A673 (cell line): ENCODE results near the gene RBAK. TPM values are rescaled to one million over a fixed set of nuclear protein-coding genes. Genes with fewer than 3 reads are reported as not detected.

ENCODE experiments used
- BruUV-seq: library from RNA; stranded (reverse); fragments of 400-500 nt; replicated peaks from 2 replicates; lab custom pipeline; 2021; lab: Mats Ljungman, UMichigan
- CTCF ChIA-PET: fragments of 300-600 bp; sonication (Branson Sonifier 250); formaldehyde crosslinking; loops from one replicate; lab custom pipeline; 2022; ENCODE audit warnings: antibody characterized with exemption; lab: Charles Lee
- POLR2A ChIA-PET: fragments of 300-600 bp; sonication (Branson Sonifier 250); formaldehyde crosslinking; loops from one replicate; lab custom pipeline; 2022; ENCODE audit warnings: antibody characterized with exemption; ENCODE audit not compliant: low non-redundant PET; lab: Charles Lee
- DNase-seq: peaks from one replicate; pipeline ENCODE4 v3.0.0-alpha.2; 2015; ENCODE audit warnings: low spot score
- H3K27ac ChIP-seq: fragments of 200-600 bp; sonication (generic); 2 replicates; pipeline ENCODE4 v1.5.1; 2016; ENCODE audit warnings: mixed run types, low read depth, mild to moderate bottlenecking, mixed read lengths, antibody characterized with exemption, low read length; ENCODE audit not compliant: poor library complexity, severe bottlenecking
- H3K27me3 ChIP-seq: fragments of 200-600 bp; sonication (generic); replicated peaks from 2 replicates; pipeline ENCODE4 v1.6.1; 2017; ENCODE audit warnings: mixed run types, low read depth, mild to moderate bottlenecking, mixed read lengths, antibody characterized with exemption, low read length; ENCODE audit not compliant: insufficient read depth, poor library complexity
- H3K36me3 ChIP-seq: fragments of 200-600 bp; sonication (generic); 2 replicates; pipeline ENCODE4 v1.6.1; 2016; ENCODE audit warnings: mixed run types, mild to moderate bottlenecking, mixed read lengths, antibody characterized with exemption, low read length; ENCODE audit not compliant: insufficient read depth, poor library complexity, severe bottlenecking
- H3K4me1 ChIP-seq: fragments of 200-600 bp; sonication (generic); 2 replicates; pipeline ENCODE4 v1.6.1; 2017; ENCODE audit warnings: mixed run types, mild to moderate bottlenecking, mixed read lengths, antibody characterized with exemption, low read length; ENCODE audit not compliant: insufficient read depth, poor library complexity, severe bottlenecking
- H3K4me3 ChIP-seq: fragments of 200-600 bp; sonication (generic); 2 replicates; pipeline ENCODE4 v1.5.1; 2016; ENCODE audit warnings: low read depth, mixed run types, mild to moderate bottlenecking, mixed read lengths, low read length; ENCODE audit not compliant: poor library complexity, severe bottlenecking
- H3K9me3 ChIP-seq: fragments of 200-600 bp; sonication (generic); 2 replicates; pipeline ENCODE4 v1.6.1; 2016; ENCODE audit warnings: mixed run types, low read depth, mild to moderate bottlenecking, mixed read lengths, antibody characterized with exemption, low read length; ENCODE audit not compliant: poor library complexity, severe bottlenecking
- EZH2 ChIP-seq: fragments of 200-600 bp; sonication (generic); IDR thresholded peaks from 2 replicates; pipeline ENCODE4 v1.6.1; 2017; ENCODE audit warnings: borderline replicate concordance, low read depth, mild to moderate bottlenecking, mixed read lengths, antibody characterized with exemption, low read length; ENCODE audit not compliant: poor library complexity, severe bottlenecking
- intact Hi-C: fragments of 100-400 bp; cut with micrococcal nuclease; formaldehyde crosslinking; loops from one replicate; pipeline ENCODE4 v1.10.0; 2022; ENCODE audit not compliant: unreplicated experiment
- total RNA-seq: library from RNA; stranded (reverse); gene quantifications from 2 replicates; pipeline ENCODE4 v1.2.3, GENCODE V29; 2021
- TF ChIP-seq, protein P1 (sequence below): fragments of 300-800, 200-600 bp; sonication (generic); conservative IDR thresholded peaks from 2 replicates; pipeline ENCODE4 v1.5.1; 2017; ENCODE audit warnings: low read depth, mild to moderate bottlenecking, antibody characterized with exemption, low read length, moderate library complexity, mixed read lengths

Gene RBAK
- total RNA-seq, 1 experiment from 2014 or later, result 17.3 TPM

DNA sequence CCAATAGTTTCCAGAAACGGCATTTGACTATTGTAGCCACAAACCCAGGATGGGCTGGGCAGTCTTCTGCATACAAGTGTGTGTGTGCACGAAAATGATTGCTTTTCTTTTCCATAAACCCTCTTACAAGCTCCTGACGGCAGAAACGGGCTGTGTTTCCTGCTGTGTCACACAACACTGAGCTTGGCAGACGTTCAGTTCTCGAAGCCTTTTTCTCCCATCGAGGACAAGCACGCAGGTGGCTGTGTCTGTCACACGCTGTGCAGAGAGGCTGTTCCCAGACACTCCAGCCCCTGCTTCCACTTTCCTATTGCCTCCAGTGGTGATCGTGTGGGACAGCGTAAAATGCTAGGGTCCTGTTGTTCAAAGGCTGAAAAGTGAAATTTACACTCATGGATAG is 32.1 kb downstream of the RBAK start:
- intact Hi-C loops, result no loop called here
- DNase-seq, result peak; percentile 47
- Histone ChIP-seq H3K36me3 (no peaks in the 10 kb centered on the region), H3K4me1 (no peaks in the 10 kb centered on the region), H3K27ac (no peak overlapping the region), H3K4me3 (peak overlapping the region; percentile 19), H3K9me3 (no peaks in the 10 kb centered on the region), H3K27me3 (no peaks in the 10 kb centered on the region)
- ChIA-PET POLR2A (no interaction called here), CTCF (no interaction called here)
- TF ChIP-seq, protein P1, sequence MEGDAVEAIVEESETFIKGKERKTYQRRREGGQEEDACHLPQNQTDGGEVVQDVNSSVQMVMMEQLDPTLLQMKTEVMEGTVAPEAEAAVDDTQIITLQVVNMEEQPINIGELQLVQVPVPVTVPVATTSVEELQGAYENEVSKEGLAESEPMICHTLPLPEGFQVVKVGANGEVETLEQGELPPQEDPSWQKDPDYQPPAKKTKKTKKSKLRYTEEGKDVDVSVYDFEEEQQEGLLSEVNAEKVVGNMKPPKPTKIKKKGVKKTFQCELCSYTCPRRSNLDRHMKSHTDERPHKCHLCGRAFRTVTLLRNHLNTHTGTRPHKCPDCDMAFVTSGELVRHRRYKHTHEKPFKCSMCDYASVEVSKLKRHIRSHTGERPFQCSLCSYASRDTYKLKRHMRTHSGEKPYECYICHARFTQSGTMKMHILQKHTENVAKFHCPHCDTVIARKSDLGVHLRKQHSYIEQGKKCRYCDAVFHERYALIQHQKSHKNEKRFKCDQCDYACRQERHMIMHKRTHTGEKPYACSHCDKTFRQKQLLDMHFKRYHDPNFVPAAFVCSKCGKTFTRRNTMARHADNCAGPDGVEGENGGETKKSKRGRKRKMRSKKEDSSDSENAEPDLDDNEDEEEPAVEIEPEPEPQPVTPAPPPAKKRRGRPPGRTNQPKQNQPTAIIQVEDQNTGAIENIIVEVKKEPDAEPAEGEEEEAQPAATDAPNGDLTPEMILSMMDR, result no peak
- TF ChIP-seq EZH2, result no peak
- no TSS peak for BruUV-seq

DNA sequence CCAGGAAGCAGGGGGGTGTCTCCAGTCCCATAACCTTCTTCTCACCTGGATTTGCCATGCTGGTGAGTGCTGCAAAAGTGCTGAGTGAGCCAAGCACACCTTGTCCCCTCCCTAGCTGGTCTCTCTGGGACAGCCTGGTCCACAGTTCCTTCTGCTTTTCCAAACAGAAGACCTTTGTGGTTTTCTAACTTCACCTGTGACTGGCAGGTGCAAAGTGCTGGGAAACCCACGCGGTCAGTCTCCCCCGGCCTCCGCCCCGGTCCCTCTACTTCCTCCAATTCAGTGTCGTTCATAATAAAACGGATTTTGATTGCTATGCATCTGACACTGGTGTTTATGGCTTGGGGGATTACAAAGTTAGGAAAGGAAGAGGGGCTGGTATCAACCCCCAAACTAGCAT is 37.1 kb downstream of the RBAK start:
- no peak for DNase-seq
- no peak for TF ChIP-seq EZH2
- TF ChIP-seq, protein P1, result no peak
- Histone ChIP-seq H3K36me3 (no peaks in the 10 kb centered on the region), H3K27me3 (peaks cover 4% of the 10 kb centered on the region), H3K4me3 (no peak overlapping the region), H3K4me1 (no peaks in the 10 kb centered on the region), H3K9me3 (no peaks in the 10 kb centered on the region), H3K27ac (no peak overlapping the region)
- POLR2A ChIA-PET, result no interaction called here
- CTCF ChIA-PET, result interaction anchor here (1.3 kb wide), 1 partner anchor 284 kb away, joined by 3 read pairs; no protein-coding TSS in a partner anchor
- intact Hi-C loops, result loop anchor here (10.0 kb wide), 1 partner anchor 468 kb away; no protein-coding TSS in a partner anchor
- BruUV-seq, result no TSS peak

DNA sequence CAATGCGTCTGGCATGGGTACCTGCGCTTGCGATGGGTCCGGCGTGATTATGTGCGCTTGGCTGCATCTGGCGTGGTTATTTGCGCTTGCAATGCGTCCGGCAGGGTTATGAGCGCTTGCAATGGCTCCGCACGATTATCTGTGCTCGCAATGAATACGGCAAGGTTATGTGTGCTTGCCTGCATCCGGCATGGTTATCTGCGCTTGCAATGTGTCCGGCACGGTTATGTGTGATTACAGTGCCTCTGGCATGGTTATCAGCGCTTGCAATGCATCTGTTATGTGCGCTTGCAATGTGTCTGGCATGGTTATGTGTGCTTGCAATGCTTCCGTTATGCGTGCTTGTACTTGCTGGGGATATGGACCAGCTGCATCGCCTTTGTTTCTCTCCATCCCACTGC is 37.7 kb downstream of the RBAK start:
- no peak for TF ChIP-seq EZH2
- TF ChIP-seq, protein P1, result no peak
- no TSS peak for BruUV-seq
- Histone ChIP-seq H3K27ac (no peak overlapping the region), H3K4me1 (no peaks in the 10 kb centered on the region), H3K36me3 (no peaks in the 10 kb centered on the region), H3K4me3 (no peak overlapping the region), H3K27me3 (peaks cover 4% of the 10 kb centered on the region), H3K9me3 (no peaks in the 10 kb centered on the region)
- CTCF ChIA-PET, result interaction anchor here (1.3 kb wide), 1 partner anchor 285 kb away, joined by 3 read pairs; no protein-coding TSS in a partner anchor
- POLR2A ChIA-PET, result no interaction called here
- no peak for DNase-seq
- intact Hi-C loops, result loop anchor here (10.0 kb wide), 1 partner anchor 469 kb away; no protein-coding TSS in a partner anchor
